ENCODE data around the gene GTF3A.
A peak's percentile ranks its signal among the peaks of the same experiment; 100 is the strongest.
"Not testable (repeated sequence)": the region's sequence is repeated elsewhere in the genome, so short reads cannot be mapped to it uniquely, and the experiment has no call there.

Gene GTF3A

DNA sequence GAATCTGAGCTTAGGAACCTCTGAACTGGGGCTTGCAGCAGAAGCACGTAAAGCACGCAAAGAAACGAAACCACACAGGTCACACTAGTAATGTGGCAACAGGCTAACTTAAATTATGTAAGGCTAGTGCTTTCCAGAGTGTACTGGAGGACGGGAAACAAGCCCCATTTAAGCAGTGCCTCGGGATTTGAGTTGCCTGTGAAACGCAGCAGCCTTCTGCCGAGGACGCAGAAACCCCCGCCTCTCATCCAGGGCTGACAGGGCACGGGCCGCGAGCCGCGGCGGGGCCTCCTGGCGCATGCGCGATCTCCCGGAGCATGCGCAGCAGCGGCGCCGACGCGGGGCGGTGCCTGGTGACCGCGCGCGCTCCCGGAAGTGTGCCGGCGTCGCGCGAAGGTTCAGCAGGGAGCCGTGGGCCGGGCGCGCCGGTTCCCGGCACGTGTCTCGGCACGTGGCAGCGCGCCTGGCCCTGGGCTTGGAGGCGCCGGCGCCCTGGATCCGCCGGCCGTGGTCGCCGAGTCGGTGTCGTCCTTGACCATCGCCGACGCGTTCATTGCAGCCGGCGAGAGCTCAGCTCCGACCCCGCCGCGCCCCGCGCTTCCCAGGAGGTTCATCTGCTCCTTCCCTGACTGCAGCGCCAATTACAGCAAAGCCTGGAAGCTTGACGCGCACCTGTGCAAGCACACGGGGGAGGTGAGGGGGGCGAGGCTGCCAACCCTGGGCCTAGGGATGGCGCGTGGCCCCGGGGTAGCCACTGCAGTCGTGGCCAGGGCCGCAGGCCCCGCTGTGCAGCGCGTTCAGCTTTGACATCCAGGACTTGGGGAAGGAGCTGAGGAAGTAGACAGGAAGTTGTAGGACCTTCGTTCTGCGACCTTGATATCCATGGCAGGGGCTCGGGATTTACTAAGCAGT lies at the start of gene GTF3A:
Gene GTF3A (plus strand): TSS at position 374 of the 912 bp plus-strand sequence.
- DNase-seq (ENCODE audit: low read depth in 2 of 2): peak; percentile 67 to 81

DNA sequence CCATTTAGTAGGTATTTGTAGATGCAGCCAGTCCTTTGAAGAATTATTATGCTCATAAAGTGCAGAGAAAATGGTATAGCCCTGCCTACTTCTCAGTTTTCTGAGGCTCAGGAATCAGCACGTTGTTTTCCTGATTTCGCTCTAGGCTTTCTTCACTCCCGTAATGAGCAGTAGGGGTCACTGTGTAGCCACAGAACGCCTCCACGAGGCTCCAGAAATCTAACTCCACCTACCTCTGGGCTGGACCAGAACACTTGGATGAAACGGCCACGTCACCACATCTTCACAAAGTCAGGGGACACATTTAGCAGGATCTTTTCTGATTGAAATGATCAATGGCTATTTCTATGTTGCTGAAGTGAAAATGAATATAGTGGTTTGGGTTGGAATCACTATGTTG lies 49.8 kb upstream of the GTF3A start:
- no peak for DNase-seq (ENCODE audit: low read depth in 2 of 2)

GRCh38 chr13:27375686-27376326 lies 48.6 kb upstream of the GTF3A start:
- DNase-seq (ENCODE audit: low read depth in 2 of 2): peak in 1 of 2 donors; percentile 19

GRCh38 chr13:27379126-27379525 lies 45.3 kb upstream of the GTF3A start:
- DNase-seq (ENCODE audit: low read depth in 2 of 2): no peak

DNA sequence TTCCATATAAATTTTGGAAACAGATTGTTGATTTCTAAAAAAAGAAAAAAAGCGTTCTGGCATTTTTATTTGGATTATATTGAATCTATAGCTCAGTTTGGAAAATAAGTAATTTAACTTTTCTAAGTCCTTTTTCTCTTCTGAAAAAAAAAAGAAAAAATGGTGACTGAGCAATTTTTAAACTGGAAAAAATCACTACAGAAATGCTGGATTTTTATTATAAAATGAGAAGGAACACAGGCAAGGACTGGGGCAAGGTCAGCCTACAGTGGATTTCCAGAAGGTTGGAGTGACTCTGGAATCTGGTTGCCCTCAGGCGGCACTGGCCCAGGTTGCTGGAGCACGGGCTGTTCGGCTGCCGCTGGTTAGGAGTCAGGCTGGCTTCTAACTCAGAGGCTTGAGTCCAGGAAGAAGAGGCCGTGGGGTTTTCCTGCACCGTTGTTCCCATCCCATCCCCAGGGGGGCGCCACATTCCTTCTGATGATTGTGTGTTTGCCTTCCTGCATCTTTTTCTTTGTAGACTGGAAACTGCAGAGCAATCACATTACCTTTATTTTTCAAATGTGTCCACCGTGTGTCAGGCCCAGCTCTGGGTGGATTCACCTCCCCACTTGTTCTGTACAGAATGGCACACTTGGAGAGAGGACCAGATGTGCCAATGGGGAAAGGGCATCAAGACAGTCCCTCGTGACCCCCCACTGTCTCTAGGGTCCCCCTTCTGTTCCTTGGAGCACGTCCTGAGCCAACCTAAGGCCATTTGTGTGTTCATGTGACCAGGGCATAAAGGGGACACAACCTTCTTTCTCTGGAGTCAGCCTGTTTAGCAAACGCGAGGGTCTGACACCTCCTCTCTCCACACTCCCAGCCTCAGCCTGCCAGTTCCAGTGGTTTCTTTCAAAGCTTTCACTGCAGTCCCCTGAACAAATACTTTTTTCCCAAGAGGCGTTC lies 44.5 kb upstream of the GTF3A start:
- DNase-seq (ENCODE audit: low read depth in 2 of 2): no peak

DNA sequence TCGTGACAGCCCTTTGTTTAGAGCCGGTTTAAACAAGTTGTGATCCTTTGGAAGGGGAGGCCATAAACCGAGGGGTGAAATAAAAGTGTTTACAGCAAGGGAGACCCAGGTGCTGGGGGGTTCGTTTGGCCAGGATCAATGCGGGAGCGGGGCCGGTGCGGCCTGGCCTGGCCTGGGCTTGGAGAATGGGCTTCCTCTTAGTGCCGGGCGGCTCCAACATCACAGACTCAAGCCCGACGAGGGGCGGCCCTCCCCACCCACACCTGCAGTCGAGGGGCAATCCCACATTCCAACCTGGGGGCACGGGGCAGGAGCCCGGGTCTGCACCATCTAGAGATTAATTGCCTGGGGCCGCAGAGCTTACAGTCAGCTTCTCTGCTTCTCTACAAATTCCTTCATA lies 42.8 kb upstream of the GTF3A start:
- no peak for DNase-seq (ENCODE audit: low read depth in 2 of 2)

DNA sequence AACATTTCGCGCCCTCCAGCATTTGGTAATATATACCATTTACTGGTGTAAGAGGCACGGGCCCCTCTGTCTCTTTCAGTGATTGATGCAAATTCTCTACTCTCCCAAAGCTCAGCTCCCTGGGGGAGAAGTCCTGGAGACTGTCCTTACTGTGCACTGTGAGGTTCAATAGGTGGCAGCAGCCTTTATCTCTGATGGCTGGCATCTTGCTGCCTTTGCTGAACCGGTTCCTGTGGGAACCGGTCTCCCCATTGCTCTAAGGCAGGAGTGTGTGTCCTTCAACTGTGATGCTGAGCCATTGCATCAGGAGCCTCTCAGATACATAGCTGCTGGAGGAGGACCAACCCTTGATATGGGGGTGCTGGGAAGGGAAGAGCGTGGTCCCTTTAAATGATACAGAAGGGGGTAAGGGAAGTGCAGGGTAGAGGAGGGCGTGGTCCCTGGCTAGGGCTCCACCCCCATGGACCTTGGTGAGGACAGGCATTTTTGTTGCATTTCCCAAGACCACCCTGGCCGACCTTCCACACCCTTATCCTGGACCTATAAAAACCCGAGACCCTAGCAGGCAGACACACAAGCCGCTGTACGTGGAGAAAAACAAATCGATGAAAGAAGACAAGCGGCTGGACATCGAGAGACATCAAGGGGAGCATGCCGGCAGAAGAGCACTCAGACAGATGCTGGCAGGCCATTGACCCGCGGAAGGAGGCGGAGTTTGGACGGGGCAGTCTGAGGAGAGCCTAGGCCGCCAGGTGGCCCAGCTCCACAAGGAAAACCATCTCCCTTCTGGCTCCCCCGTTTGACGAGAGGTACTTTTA lies 41.1 kb upstream of the GTF3A start:
- no peak for DNase-seq (ENCODE audit: low read depth in 2 of 2)

DNA sequence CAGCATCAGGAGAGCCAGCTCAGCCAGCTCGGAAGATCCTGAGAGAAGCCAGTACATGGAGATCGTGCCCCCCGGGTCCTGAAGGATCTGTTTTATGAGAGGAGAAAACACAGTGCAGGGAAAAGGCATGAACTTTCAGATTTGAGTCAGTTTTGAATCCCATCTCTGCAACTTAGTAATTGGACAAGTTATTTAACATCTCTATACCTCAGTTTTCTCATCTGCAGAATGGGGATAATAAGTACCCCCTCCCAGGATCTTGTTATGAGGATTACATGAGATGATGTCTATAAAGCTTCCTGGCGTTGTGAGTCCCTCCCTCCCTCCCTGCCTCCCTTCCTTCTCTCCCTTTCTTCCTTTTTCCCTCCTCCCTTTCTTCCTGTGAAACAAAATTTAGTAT lies 40.1 kb upstream of the GTF3A start:
- DNase-seq (ENCODE audit: low read depth in 2 of 2): no peak

DNA sequence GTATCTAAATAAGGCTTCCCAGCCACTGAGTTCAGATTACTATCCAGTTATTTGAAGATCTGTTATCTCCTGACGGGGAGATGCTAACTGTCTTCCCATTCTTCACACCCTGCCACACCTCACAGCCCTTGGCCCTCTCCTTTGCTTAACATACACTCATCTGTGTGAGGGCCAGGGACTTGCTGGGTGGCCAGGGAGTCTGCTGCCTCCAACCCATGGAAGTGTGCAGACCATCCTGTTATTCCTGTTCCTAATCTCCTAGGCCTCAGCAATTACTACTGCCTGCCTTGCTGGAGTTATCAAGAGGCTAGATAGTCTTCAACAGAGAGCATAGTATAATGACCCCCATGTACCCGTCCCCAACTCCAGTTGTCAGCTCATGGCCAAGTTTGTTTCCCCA lies 36.2 kb upstream of the GTF3A start:
- no peak for DNase-seq (ENCODE audit: low read depth in 2 of 2)

DNA sequence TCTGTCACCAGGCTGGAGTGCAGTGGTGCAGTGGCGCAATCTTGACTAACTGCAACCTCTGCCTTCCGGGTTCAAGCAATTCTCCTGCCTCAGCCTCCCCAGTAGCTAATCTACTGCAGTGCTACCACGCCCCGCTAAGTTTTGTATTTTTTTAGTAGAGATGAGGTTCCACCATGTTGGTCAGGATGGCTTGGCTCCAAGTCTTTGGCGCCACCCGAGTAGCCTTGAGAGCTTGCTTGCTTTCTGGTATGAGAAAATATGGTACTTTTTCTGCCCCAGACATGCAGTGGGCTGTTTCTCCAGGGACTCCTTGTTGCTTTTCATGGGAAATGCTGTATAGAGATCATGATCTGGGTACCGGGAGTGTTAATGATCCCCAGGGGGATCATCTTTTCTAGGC lies 34.5 kb upstream of the GTF3A start:
- DNase-seq (ENCODE audit: low read depth in 2 of 2): no peak

- no peak for DNase-seq (ENCODE audit: low read depth in 2 of 2)
Measured at GRCh38 chr13:27391471-27391870, 32.9 kb upstream of the GTF3A start.

DNA sequence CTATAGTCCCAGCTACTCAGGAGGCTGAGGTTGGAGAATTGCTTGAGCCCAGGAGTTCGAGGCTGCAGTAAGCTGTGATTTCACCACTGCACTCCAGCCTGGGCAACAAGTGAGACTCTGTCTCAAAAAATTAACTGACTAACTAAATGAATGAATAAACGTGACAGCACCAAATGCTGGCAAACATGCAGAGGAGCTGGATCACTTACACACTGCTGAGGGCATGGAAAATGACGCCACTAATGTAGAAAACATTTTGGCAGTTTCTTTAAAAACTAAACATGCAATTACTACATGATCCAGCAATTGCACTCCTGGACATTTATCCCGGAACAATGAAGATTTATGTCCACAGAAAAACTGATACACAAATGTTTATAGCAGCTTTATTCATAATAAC lies 31.3 kb upstream of the GTF3A start:
- DNase-seq (ENCODE audit: low read depth in 2 of 2): no peak

DNA sequence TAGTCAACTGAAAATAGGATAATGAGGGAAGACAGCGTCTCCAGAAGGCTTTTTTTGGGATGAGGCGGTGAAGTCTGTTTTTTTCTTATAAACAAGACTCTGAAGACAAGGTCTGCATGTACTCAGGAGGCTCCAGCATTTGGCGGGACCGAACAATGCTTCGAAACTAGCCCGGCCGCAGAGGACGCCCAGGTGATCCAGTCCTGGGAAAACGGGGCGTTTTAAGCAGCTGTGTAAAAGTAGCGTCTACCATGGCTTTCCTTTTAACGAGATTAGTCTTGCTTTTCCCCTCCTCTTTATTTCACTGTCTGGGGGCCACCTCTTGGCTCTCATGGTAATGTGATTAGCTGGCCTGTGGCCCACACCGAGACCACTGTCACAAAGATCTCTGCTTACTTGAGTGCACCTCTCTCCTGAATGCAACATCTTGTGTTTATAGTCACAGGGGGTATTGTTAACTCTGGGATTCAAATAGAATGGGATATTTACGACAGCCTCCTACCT lies 29.4 kb upstream of the GTF3A start:
- DNase-seq (ENCODE audit: low read depth in 2 of 2): no peak

GRCh38 chr13:27396252-27396846 lies 28.1 kb upstream of the GTF3A start:
- DNase-seq (ENCODE audit: low read depth in 2 of 2): no peak

DNA sequence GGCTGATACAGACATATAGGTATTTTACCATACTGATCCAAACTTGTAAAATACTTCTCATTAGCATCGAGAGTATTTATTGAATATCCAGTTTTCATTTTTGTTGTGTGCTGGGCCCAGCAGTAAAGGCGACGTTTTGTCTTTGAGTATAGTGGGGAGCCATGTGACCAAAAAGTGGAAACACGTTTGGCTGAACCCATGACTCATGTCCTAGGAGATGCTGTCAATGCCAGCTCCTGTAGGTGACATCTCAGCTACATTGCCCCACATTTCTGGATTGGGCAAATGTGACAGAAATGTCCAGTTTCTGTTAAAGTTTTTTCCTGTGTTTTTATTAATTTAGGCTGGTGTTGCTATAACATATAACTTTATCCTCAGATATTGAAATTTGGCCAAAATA lies 26.1 kb upstream of the GTF3A start:
- DNase-seq (ENCODE audit: low read depth in 2 of 2): no peak

DNA sequence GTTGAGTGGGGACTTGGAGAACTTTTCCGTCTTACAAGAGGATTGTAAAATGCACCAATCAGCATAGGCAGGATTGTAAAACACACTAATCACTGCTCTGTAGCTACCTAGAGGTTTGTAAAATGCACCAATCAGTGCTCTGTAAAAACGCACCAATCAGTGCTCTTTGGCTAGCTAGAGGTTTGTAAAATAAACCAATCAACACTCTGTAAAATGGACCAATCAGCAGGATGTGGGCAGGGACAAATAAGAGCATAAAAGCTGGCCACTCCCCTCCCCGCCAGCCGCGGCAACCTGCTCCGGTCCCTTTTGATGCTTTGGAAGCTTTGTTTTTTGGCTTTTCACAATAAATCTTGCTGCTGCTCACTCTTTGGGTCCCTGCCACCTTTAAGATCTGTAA lies 24.0 kb upstream of the GTF3A start:
- not testable (repeated sequence) for DNase-seq (ENCODE audit: low read depth in 2 of 2)

- DNase-seq (ENCODE audit: low read depth in 2 of 2): no peak
Measured at GRCh38 chr13:27401210-27401609, 23.2 kb upstream of the GTF3A start.

- DNase-seq (ENCODE audit: low read depth in 2 of 2): no peak
Measured at GRCh38 chr13:27403203-27403678, 21.2 kb upstream of the GTF3A start.

DNA sequence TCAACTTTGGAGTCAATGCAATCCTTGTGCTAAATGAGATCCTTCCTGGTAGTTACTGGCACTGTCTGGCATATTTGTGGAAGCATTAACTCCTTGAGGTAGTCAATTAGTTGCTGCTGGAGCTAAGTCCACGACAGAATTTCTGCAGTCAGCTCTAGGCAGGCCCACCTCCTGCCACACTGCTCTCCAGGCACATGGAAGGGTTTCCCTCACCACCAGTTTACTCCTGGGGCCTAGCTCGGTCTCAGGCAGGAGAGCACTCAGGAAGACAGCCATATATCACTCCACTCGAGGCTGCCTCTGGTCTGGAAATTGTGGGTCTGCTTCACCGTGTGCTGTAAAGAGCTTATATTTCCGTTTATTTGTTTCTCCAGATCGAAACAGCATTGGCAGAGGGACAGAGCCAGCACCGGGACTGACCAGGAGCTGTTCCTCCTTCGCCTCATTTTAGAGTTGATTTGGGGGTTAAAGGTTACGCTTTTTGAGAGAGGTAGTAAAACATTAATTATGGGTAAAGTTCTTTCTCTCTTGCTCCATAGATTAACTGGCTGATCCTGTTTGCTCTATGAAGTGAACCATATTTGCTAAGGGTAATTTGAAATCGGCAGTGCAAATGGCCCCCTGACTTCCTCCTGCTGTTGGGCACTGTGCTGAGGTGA lies 20.6 kb upstream of the GTF3A start:
- DNase-seq (ENCODE audit: low read depth in 2 of 2): no peak

- no peak for DNase-seq (ENCODE audit: low read depth in 2 of 2)
Measured at GRCh38 chr13:27404680-27405079, 19.7 kb upstream of the GTF3A start.
